Daoy (cell line): ENCODE data around the gene TXNDC8. TPM values are rescaled to one million over a fixed set of nuclear protein-coding genes. Genes with fewer than 3 reads are reported as not detected.
A peak's percentile ranks its signal among the peaks of the same experiment; 100 is the strongest.
"Not testable (repeated sequence)": the region's sequence is repeated elsewhere in the genome, so short reads cannot be mapped to it uniquely, and the experiment has no call there.

Source experiments
- DNase-seq: peaks from one replicate; pipeline ENCODE4 v3.0.0-alpha.2; 2015; ENCODE audit warnings: low read depth
- total RNA-seq: library from RNA; depleted of rRNA; stranded (reverse); fragments of >200 nt; shearing (Covaris generic); gene quantifications from 2 replicates; pipeline ENCODE4 v1.2.3, GENCODE V29; 2014

Gene TXNDC8
- total RNA-seq, 1 experiment from 2014 or later, result not detected

GRCh38 chr9:110328763-110329162, 8.9 kb downstream of the TXNDC8 start:
- DNase-seq, result no peak

- DNase-seq, result no peak
Measured at GRCh38 chr9:110327716-110328115, 9.9 kb downstream of the TXNDC8 start.

GRCh38 chr9:110323818-110324217, 13.8 kb downstream of the TXNDC8 start:
- DNase-seq, result no peak

- no peak for DNase-seq
Measured at GRCh38 chr9:110320651-110321445, 16.8 kb downstream of the TXNDC8 start.

GRCh38 chr9:110319781-110320492, 17.7 kb downstream of the TXNDC8 start:
- peak; percentile 17 for DNase-seq

GRCh38 chr9:110317911-110318310, 19.8 kb downstream of the TXNDC8 start:
- no peak for DNase-seq

GRCh38 chr9:110316261-110317075, 21.2 kb downstream of the TXNDC8 start:
- no peak for DNase-seq

GRCh38 chr9:110311978-110312377, 25.7 kb downstream of the TXNDC8 start:
- not testable (repeated sequence) for DNase-seq

GRCh38 chr9:110309681-110310080, 28.0 kb downstream of the TXNDC8 start:
- no peak for DNase-seq

- DNase-seq, result no peak
Measured at GRCh38 chr9:110308633-110309038, 29.0 kb downstream of the TXNDC8 start.

GRCh38 chr9:110307191-110307590, 30.5 kb downstream of the TXNDC8 start:
- no peak for DNase-seq

- DNase-seq, result no peak
Measured at GRCh38 chr9:110303133-110303532, 34.5 kb downstream of the TXNDC8 start.

- DNase-seq, result no peak
Measured at GRCh38 chr9:110298043-110298605, 39.5 kb downstream of the TXNDC8 start.

GRCh38 chr9:110293248-110293647, 44.4 kb downstream of the TXNDC8 start:
- no peak for DNase-seq

- DNase-seq, result peak; percentile 58
Measured at GRCh38 chr9:110291921-110292557, 45.6 kb downstream of the TXNDC8 start.

- no peak for DNase-seq
Measured at GRCh38 chr9:110290001-110290400, 47.7 kb downstream of the TXNDC8 start.

GRCh38 chr9:110288503-110288902, 49.2 kb downstream of the TXNDC8 start:
- no peak for DNase-seq

GRCh38 chr9:110287289-110287680, 50.4 kb downstream of the TXNDC8 start:
- DNase-seq, result no peak

- DNase-seq, result no peak
Measured at GRCh38 chr9:110284211-110284844, 53.3 kb downstream of the TXNDC8 start.

GRCh38 chr9:110283751-110284150, 53.9 kb downstream of the TXNDC8 start:
- DNase-seq, result no peak

- DNase-seq, result no peak
Measured at GRCh38 chr9:110282739-110283081, 55.0 kb downstream of the TXNDC8 start.
